ENCODE results near the gene C6orf58. TPM values are rescaled to one million over a fixed set of nuclear protein-coding genes. Genes with fewer than 3 reads are reported as not detected.

Gene C6orf58
- total RNA-seq, 1 experiment from 2014 or later = not detected

- H3K27me3 Mint-ChIP-seq (ENCODE audit: low read depth) = no peaks in the 10 kb centered on the region
- Histone ChIP-seq H3K27ac (ENCODE audit: insufficient read length, low read depth, low read length) (no peak overlapping the region), H3T11ph (ENCODE audit: low read length) (no peak overlapping the region), H4K5ac (ENCODE audit: insufficient read length, low read depth, low read length) (no peak overlapping the region), H2AK5ac (ENCODE audit: insufficient read length, low read length) (no peak overlapping the region), H4K20me1 (ENCODE audit: control insufficient read depth, insufficient read depth, insufficient read length) (no peaks in the 10 kb centered on the region), H3K4ac (ENCODE audit: low read depth, low read length) (no peak overlapping the region), H3K79me1 (ENCODE audit: insufficient read depth, low read depth, low read length, poor library complexity, severe bottlenecking) (no peaks in the 10 kb centered on the region), H2AFZ (ENCODE audit: low read length) (no peak overlapping the region), H3K79me2 (ENCODE audit: insufficient read depth, low read length) (no peaks in the 10 kb centered on the region), H2BK20ac (ENCODE audit: low read depth, low read length, poor library complexity, severe bottlenecking) (no peak overlapping the region), H3K9me3 (ENCODE audit: control insufficient read depth, low read depth, low read length) (no peaks in the 10 kb centered on the region), H2BK5ac (ENCODE audit: insufficient read length, low read length) (no peak overlapping the region), H3K4me1 (ENCODE audit: insufficient read depth, low read length) (no peaks in the 10 kb centered on the region), H3K27me3 (ENCODE audit: insufficient read depth, low read length) (no peaks in the 10 kb centered on the region), H3K9ac (ENCODE audit: extremely low read depth, insufficient read length, low read length) (no peak overlapping the region), H2BK15ac (ENCODE audit: low read depth, low read length) (no peak overlapping the region), H2BK12ac (ENCODE audit: insufficient read length, low read depth, low read length) (no peak overlapping the region), H3K18ac (ENCODE audit: insufficient read length, low read depth, low read length) (no peak overlapping the region), H4K8ac (replicated peaks; ENCODE audit: insufficient read length, low read depth, low read length) (no peak overlapping the region), H4K91ac (ENCODE audit: insufficient read length, low read depth, low read length) (no peak overlapping the region), H3K23ac (ENCODE audit: insufficient read length, low read depth, low read length) (no peak overlapping the region), H3K4me2 (ENCODE audit: insufficient read depth, insufficient read length, low read length) (no peak overlapping the region), H2BK120ac (ENCODE audit: low read depth, low read length, poor library complexity, severe bottlenecking) (no peak overlapping the region), H3K56ac (ENCODE audit: insufficient read length, low read depth, low read length) (no peak overlapping the region), H3K14ac (ENCODE audit: insufficient read depth, low read length) (no peak overlapping the region), H3K23me2 (ENCODE audit: insufficient read length, low read depth, low read length, poor library complexity, severe bottlenecking) (no peaks in the 10 kb centered on the region)
- H3K27ac Mint-ChIP-seq = no peak overlapping the region
- no peaks in the 10 kb centered on the region for H3K9me3 Mint-ChIP-seq
- no CpG with 5 or more reads among the region's 3 CpGs for WGBS (ENCODE audit: extremely low coverage, insufficient read length, low lambda C conversion rate)
- DNase-seq = no peak
- no peaks in the 10 kb centered on the region for H3K36me3 Mint-ChIP-seq (ENCODE audit: insufficient read depth in 1 of 3, low read depth in 3 of 3)
- no peaks in the 10 kb centered on the region; a peak in 1 of 4 replicates for H3K4me1 Mint-ChIP-seq
- H3K4me3 Mint-ChIP-seq = no peak overlapping the region
- no peak for TF ChIP-seq CTCF (conservative IDR thresholded peaks at IDR 0.05)
These were observed 43.2 kb upstream of the C6orf58 start for GRCh38 chr6:127533736-127534135.

All from H9 (cell line).